ENCODE measurements around the gene CAPN15.
A peak's percentile ranks its signal among the peaks of the same experiment; 100 is the strongest.
"Not testable (repeated sequence)": the region's sequence is repeated elsewhere in the genome, so short reads cannot be mapped to it uniquely, and the experiment has no call there.

Gene CAPN15

GRCh38 chr16:590815-591200 lies 63.3 kb downstream of the CAPN15 start:
- H3K9ac ChIP-seq (ENCODE audit: low read length) = peak overlapping the region; percentile 89
- peaks cover 57% of the 10 kb centered on the region for H3K4me1 ChIP-seq (ENCODE audit: control insufficient read depth, insufficient read depth, low read length)
- H3K4me3 ChIP-seq (ENCODE audit: low read length) = peak overlapping the region; percentile 91
- H3K36me3 ChIP-seq (ENCODE audit: control insufficient read depth, insufficient read depth, low read length) = no peaks in the 10 kb centered on the region
- H3K27me3 ChIP-seq (ENCODE audit: control insufficient read depth, insufficient read depth, low read length) = peaks cover 5% of the 10 kb centered on the region
- no peaks in the 10 kb centered on the region for H3K9me3 ChIP-seq (ENCODE audit: control insufficient read depth, low read length)

DNA sequence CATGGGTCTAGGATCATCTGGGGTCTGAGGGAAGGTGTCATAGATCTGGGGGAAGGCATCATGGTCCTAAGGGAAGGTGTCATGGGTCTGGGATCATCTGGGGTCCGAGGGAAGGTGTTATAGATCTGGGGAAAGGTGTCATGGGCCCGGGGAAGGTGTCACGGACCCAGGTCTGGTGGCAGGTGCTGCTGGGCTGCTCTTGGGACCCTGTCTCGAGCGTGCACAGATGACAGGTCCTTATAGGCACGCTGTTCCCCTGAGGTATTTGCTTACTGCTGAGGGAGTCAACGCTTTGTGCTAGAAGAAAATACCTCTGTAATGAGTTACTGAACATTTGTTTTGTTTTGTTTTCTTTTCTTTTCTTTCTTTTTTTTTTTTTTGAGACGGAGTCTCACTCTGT lies 63.7 kb downstream of the CAPN15 start:
- no peaks in the 10 kb centered on the region for H3K36me3 ChIP-seq (ENCODE audit: control insufficient read depth, insufficient read depth, low read length)
- H3K4me1 ChIP-seq (ENCODE audit: control insufficient read depth, insufficient read depth, low read length) = peaks cover 62% of the 10 kb centered on the region
- H3K9me3 ChIP-seq (ENCODE audit: control insufficient read depth, low read length) = no peaks in the 10 kb centered on the region
- H3K4me3 ChIP-seq (ENCODE audit: low read length) = peak overlapping the region; percentile 91
- peaks cover 5% of the 10 kb centered on the region for H3K27me3 ChIP-seq (ENCODE audit: control insufficient read depth, insufficient read depth, low read length)
- H3K9ac ChIP-seq (ENCODE audit: low read length) = peak overlapping the region; percentile 89

DNA sequence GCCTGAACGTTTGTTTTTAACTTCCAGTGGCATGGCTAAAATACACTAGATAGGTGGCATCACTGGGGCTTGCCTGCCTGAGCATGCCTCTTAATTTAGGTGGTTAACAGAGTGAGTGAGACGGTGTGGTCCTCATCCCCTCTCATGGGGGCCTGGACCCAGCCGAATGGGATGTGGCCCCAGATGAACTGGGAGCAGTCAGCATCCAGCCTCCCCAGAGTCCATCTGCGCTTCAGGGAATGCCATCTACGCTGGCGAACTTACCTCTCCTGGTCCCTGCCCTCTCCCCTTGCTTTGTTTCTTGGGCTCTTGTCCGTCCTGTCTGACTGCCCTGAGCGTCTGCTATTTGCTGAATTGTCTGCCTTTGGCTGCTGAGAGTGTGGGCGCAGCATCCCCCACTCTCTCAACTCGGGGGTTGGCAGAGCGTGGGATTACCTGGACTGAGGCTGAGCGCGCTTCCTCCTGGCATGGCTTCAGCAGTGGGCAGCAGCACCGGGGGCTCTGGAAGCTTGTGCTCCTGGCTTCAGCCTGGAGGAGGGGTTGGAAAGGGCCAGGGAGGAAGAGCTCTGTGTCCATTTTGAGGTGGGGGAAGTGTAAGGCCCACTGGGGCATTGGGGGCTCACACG lies 64.5 kb downstream of the CAPN15 start:
- peak overlapping the region; percentile 65 for H3K9ac ChIP-seq (ENCODE audit: low read length)
- no peak overlapping the region for H3K4me3 ChIP-seq (ENCODE audit: low read length)
- H3K36me3 ChIP-seq (ENCODE audit: control insufficient read depth, insufficient read depth, low read length) = no peaks in the 10 kb centered on the region
- H3K27me3 ChIP-seq (ENCODE audit: control insufficient read depth, insufficient read depth, low read length) = no peaks in the 10 kb centered on the region
- no peaks in the 10 kb centered on the region for H3K9me3 ChIP-seq (ENCODE audit: control insufficient read depth, low read length)
- H3K4me1 ChIP-seq (ENCODE audit: control insufficient read depth, insufficient read depth, low read length) = peaks cover 60% of the 10 kb centered on the region

GRCh38 chr16:592518-593306 lies 65.2 kb downstream of the CAPN15 start:
- peak overlapping the region; percentile 65 for H3K9ac ChIP-seq (ENCODE audit: low read length)
- H3K4me3 ChIP-seq (ENCODE audit: low read length) = peak overlapping the region; percentile 5
- peaks cover 57% of the 10 kb centered on the region for H3K4me1 ChIP-seq (ENCODE audit: control insufficient read depth, insufficient read depth, low read length)
- H3K27me3 ChIP-seq (ENCODE audit: control insufficient read depth, insufficient read depth, low read length) = no peaks in the 10 kb centered on the region
- no peaks in the 10 kb centered on the region for H3K9me3 ChIP-seq (ENCODE audit: control insufficient read depth, low read length)
- no peaks in the 10 kb centered on the region for H3K36me3 ChIP-seq (ENCODE audit: control insufficient read depth, insufficient read depth, low read length)

GRCh38 chr16:593406-593805 lies 65.9 kb downstream of the CAPN15 start:
- Histone ChIP-seq H3K36me3 (ENCODE audit: control insufficient read depth, insufficient read depth, low read length) (no peaks in the 10 kb centered on the region), H3K27me3 (ENCODE audit: control insufficient read depth, insufficient read depth, low read length) (no peaks in the 10 kb centered on the region), H3K4me1 (ENCODE audit: control insufficient read depth, insufficient read depth, low read length) (peaks cover 50% of the 10 kb centered on the region), H3K9me3 (ENCODE audit: control insufficient read depth, low read length) (no peaks in the 10 kb centered on the region), H3K9ac (ENCODE audit: low read length) (peak overlapping the region; percentile 65), H3K4me3 (ENCODE audit: low read length) (peak overlapping the region; percentile 5)

DNA sequence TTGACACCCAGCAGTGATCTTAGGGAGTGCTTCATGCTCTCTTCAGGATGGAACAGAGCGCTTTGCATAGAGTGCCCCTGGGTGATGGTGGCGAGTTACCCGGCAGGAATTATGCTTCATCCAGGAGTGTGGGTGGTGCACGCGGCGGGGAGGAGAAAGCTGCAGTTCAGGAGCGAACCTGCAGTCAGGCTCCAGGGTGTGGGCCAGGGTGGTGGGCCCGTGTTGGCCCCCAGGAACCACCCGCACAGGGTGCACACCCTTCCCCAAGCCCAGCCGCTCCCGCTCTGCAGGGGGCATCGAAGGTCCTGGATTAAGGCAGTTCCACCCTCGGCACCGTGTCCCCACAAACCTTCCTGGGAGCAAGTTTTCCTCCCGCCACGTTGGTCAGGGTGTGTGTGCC lies 66.3 kb downstream of the CAPN15 start:
- Histone ChIP-seq H3K27me3 (ENCODE audit: control insufficient read depth, insufficient read depth, low read length) (no peaks in the 10 kb centered on the region), H3K36me3 (ENCODE audit: control insufficient read depth, insufficient read depth, low read length) (no peaks in the 10 kb centered on the region), H3K9me3 (ENCODE audit: control insufficient read depth, low read length) (no peaks in the 10 kb centered on the region), H3K4me3 (ENCODE audit: low read length) (no peak overlapping the region), H3K9ac (ENCODE audit: low read length) (peak overlapping the region; percentile 48), H3K4me1 (ENCODE audit: control insufficient read depth, insufficient read depth, low read length) (peaks cover 51% of the 10 kb centered on the region)

- no peaks in the 10 kb centered on the region for H3K36me3 ChIP-seq (ENCODE audit: control insufficient read depth, insufficient read depth, low read length)
- peak overlapping the region; percentile 48 for H3K9ac ChIP-seq (ENCODE audit: low read length)
- H3K27me3 ChIP-seq (ENCODE audit: control insufficient read depth, insufficient read depth, low read length) = no peaks in the 10 kb centered on the region
- peaks cover 57% of the 10 kb centered on the region for H3K4me1 ChIP-seq (ENCODE audit: control insufficient read depth, insufficient read depth, low read length)
- H3K4me3 ChIP-seq (ENCODE audit: low read length) = no peak overlapping the region
- no peaks in the 10 kb centered on the region for H3K9me3 ChIP-seq (ENCODE audit: control insufficient read depth, low read length)
These were observed 67.6 kb downstream of the CAPN15 start for GRCh38 chr16:595094-595528.

- Histone ChIP-seq H3K4me3 (ENCODE audit: low read length) (no peak overlapping the region), H3K4me1 (ENCODE audit: control insufficient read depth, insufficient read depth, low read length) (peaks cover 57% of the 10 kb centered on the region), H3K9me3 (ENCODE audit: control insufficient read depth, low read length) (no peaks in the 10 kb centered on the region), H3K27me3 (ENCODE audit: control insufficient read depth, insufficient read depth, low read length) (no peaks in the 10 kb centered on the region), H3K9ac (ENCODE audit: low read length) (no peak overlapping the region), H3K36me3 (ENCODE audit: control insufficient read depth, insufficient read depth, low read length) (no peaks in the 10 kb centered on the region)
These were observed 68.6 kb downstream of the CAPN15 start for GRCh38 chr16:595942-596735.

- no peak overlapping the region for H3K9ac ChIP-seq (ENCODE audit: low read length)
- no peaks in the 10 kb centered on the region for H3K36me3 ChIP-seq (ENCODE audit: control insufficient read depth, insufficient read depth, low read length)
- H3K4me1 ChIP-seq (ENCODE audit: control insufficient read depth, insufficient read depth, low read length) = peaks cover 56% of the 10 kb centered on the region
- H3K9me3 ChIP-seq (ENCODE audit: control insufficient read depth, low read length) = no peaks in the 10 kb centered on the region
- no peak overlapping the region for H3K4me3 ChIP-seq (ENCODE audit: low read length)
- no peaks in the 10 kb centered on the region for H3K27me3 ChIP-seq (ENCODE audit: control insufficient read depth, insufficient read depth, low read length)
These were observed 69.2 kb downstream of the CAPN15 start for GRCh38 chr16:596736-597060.

- H3K36me3 ChIP-seq (ENCODE audit: control insufficient read depth, insufficient read depth, low read length); H3K27me3 ChIP-seq (ENCODE audit: control insufficient read depth, insufficient read depth, low read length); H3K4me3 ChIP-seq (ENCODE audit: low read length); H3K9me3 ChIP-seq (ENCODE audit: control insufficient read depth, low read length); H3K9ac ChIP-seq (ENCODE audit: low read length): not testable (repeated sequence)
- H3K4me1 ChIP-seq (ENCODE audit: control insufficient read depth, insufficient read depth, low read length) = peaks cover 46% of the 10 kb centered on the region
These were observed 70.1 kb downstream of the CAPN15 start for GRCh38 chr16:597655-598054.

DNA sequence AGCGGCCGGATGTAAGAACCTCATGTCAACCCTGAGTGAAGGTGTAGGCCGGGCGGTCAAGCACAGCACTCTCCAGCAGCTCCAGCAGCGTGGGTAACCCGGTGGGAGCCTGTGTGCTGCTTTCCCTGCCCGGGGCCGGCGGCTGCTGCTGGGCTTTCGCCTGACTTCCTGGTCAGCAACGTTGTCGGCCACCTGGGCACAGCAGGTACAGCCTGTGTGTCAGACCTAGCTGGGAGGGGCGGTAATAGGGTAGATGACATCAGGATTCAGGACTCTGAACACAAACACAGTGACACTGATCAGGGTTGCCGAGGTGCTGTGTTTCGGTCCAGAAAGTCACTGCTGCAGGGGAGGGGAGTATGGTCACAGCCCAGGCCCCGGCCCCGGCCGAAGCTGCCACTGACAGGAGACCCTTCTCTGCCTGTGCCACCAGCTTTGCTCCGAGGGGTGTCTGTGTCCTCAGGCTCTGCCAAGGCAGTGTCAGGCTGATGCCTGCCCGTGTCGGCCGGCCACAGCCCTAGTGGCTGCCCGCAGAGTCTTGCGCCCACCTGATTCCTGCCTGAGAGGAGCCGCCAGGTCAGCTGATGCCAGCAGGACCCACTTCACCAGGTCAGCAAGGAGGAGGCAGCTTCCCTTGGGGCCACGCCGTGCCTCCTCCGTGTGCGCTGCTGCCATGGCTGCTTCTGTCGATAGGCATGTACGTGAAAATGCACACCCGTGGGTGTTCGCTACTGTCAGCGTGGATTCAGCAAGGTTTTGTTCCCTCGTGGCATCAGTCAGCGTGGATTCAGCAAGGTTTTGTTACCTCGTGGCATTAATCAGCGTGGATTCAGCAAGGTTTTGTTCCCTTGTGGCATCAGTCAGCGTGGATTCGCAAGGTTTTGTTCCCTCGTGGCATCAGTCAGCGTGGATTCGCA lies 71.6 kb downstream of the CAPN15 start:
- H3K36me3 ChIP-seq (ENCODE audit: control insufficient read depth, insufficient read depth, low read length) = no peaks in the 10 kb centered on the region
- H3K27me3 ChIP-seq (ENCODE audit: control insufficient read depth, insufficient read depth, low read length) = no peaks in the 10 kb centered on the region
- H3K4me3 ChIP-seq (ENCODE audit: low read length) = no peak overlapping the region
- peaks cover 33% of the 10 kb centered on the region for H3K4me1 ChIP-seq (ENCODE audit: control insufficient read depth, insufficient read depth, low read length)
- no peak overlapping the region for H3K9ac ChIP-seq (ENCODE audit: low read length)
- H3K9me3 ChIP-seq (ENCODE audit: control insufficient read depth, low read length) = no peaks in the 10 kb centered on the region
